ENCODE measurements around the gene COL8A1.

DNA sequence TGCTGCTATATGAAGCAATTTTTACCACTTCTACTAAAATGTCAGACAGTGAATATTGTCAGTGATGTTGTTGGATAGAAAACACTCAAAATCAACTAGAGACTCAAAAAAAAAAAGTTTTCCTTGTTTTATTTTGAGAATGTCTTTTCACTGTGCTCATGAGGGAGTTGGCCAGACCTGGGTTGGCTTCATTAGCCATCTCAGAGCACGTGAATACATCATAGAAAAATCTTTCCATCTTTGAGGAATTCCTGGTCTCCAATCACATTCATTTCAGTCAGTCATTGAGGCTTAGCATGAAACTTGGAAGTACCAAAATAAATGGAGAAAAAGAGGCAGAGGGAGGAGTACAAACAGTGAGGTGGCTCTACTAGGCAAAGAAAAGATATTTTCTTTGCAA is 121.6 kb downstream of the COL8A1 start:
- TF ChIP-seq, protein P1, sequence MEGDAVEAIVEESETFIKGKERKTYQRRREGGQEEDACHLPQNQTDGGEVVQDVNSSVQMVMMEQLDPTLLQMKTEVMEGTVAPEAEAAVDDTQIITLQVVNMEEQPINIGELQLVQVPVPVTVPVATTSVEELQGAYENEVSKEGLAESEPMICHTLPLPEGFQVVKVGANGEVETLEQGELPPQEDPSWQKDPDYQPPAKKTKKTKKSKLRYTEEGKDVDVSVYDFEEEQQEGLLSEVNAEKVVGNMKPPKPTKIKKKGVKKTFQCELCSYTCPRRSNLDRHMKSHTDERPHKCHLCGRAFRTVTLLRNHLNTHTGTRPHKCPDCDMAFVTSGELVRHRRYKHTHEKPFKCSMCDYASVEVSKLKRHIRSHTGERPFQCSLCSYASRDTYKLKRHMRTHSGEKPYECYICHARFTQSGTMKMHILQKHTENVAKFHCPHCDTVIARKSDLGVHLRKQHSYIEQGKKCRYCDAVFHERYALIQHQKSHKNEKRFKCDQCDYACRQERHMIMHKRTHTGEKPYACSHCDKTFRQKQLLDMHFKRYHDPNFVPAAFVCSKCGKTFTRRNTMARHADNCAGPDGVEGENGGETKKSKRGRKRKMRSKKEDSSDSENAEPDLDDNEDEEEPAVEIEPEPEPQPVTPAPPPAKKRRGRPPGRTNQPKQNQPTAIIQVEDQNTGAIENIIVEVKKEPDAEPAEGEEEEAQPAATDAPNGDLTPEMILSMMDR (conservative IDR thresholded peaks at IDR 0.05) = no peak
- TF ChIP-seq ZFX (IDR thresholded peaks at IDR 0.05) = no peak

All from C4-2B (cell line).